Subcutaneous adipose tissue (tissue), 4 donors: ENCODE results near the gene CNN3. TPM values are rescaled to one million over a fixed set of nuclear protein-coding genes. Genes with fewer than 3 reads are reported as not detected.

Source experiments
- CTCF ChIP-seq: fragments of 450-650 bp; IDR thresholded peaks from one replicate; pipeline ENCODE4 v1.5.1; 2016; ENCODE audit warnings: low read depth, mild to moderate bottlenecking, control low read depth, antibody characterized with exemption, moderate library complexity
- total RNA-seq, 4 donors: library from RNA; depleted of rRNA; stranded (reverse); fragments of >200 nt; gene quantifications; one replicate each; pipeline ENCODE4 v1.1.0, GENCODE V29; 2016

The CNN3 gene
- total RNA-seq, 4 donors from 2014 or later: 99.6 to 172 (median 151) TPM

DNA sequence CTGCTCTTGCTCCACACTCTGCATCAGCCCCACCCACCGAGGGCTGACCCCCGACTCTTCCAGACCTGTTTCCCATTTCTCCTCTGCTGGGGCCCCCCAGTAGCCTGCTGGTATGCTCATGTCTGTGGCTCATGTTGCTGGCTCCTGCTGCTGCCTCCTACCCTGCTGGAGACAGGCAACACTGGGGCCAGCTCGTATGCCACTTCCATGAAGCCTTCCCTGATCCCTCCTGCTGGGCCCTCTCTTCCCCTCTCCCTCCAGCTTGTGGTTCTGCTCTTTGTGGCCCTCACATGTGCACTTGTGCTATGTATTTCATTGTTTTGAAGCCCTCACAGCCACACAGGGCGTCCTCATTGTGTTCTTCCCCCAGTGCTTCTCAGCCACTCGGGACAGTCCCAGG, 40.5 kb downstream of the CNN3 start:
- TF ChIP-seq CTCF: no peak

- no peak for TF ChIP-seq CTCF
These were observed 42.4 kb downstream of the CNN3 start for GRCh38 chr1:94884507-94884906.

GRCh38 chr1:94884106-94884505, 42.8 kb downstream of the CNN3 start:
- TF ChIP-seq CTCF: no peak

DNA sequence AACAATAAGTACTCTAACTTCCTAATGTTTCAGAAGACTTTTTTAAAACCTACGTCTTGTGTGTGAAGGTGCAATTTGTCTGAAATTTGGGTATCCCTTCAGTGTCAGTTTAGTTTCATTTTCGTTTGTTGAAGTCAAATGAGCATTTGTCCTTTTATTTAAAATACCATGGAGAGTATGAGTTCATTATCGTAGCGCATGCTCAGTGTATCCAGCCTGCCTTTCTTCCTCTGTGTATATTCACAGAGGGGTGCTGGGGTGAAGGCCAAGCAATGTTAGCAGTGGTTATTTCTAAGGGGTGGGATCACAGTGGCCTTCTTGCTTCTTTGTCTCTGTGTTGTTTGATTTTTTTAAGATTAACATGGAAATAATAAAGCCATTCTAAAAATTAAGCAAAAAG, 43.2 kb downstream of the CNN3 start:
- TF ChIP-seq CTCF: no peak

DNA sequence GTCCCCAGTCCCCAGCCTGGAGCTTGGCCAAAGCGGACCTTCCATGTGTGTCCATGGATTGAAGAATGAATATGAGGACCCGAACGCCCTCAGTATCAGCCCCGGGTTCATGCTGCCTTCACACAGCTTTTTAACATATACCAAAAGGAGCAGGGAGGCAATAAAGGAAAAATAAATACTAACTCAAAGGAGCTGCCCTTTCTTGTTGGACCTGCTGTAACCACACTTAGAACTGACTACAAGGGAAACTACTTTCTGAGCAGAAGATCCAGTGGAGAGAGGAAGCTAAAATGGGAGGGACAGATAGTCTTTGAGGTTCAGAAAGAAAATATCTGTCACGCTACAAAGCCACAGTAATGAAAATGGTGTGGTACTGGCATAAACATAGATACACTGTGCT, 48.6 kb downstream of the CNN3 start:
- TF ChIP-seq CTCF: no peak

DNA sequence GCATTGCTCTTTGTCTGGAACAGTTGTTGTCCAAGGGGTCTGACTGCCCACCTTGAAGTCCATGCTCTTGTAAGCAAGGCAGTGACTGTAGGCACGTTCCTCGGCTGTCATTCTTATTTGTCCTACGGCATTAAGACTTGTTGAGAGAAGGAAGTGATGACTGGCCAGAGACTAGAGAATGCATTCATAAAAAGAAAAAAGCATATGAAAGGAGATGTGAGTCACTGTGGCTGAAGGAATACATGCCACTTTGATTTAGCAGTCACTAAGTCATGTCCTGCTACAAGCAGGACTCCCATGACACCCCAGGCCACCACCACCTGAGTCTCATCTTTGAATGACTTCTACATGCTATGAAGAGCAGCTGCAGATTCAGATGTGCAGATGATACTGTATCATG, 50.5 kb downstream of the CNN3 start:
- no peak for TF ChIP-seq CTCF

- TF ChIP-seq CTCF: no peak
These were observed 51.1 kb downstream of the CNN3 start for GRCh38 chr1:94875794-94876193.
